ENCODE data around the gene TNS1. TPM values are rescaled to one million over a fixed set of nuclear protein-coding genes. Genes with fewer than 3 reads are reported as not detected.

The TNS1 gene
- total RNA-seq, 1 experiment from 2014 or later = 3.4 TPM

DNA sequence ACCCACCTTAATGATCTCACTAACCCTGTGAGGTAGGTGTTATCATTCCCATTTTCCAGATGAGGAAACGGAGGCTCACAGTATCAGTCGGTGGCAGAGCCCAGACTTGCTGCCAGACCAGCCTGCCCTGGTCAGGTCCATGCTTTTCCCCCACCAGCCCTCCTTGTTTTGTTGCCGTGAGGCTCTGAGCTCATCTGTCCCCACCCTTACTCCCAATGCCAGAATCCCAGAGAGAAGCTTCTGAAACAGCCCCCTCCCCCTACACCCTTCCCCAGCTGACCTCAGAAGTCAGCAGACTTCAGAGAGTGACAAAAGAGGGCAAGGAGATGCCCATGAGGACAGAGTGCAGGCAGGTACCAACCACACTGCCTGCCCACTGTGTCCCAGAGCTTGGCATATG, 20.8 kb upstream of the TNS1 start:
- no peak overlapping the region; a peak in 1 of 5 replicates for H3K4me3 Mint-ChIP-seq
- no peak overlapping the region for H2BK5ac ChIP-seq (ENCODE audit: insufficient read length, low read length)
- H2AK5ac ChIP-seq (ENCODE audit: insufficient read length, low read length) = no peak overlapping the region
- peaks cover 8% of the 10 kb centered on the region for H3K27me3 Mint-ChIP-seq (ENCODE audit: low read depth)
- no peaks in the 10 kb centered on the region for H3K79me2 ChIP-seq (ENCODE audit: insufficient read depth, low read length)
- no peak overlapping the region for H2BK20ac ChIP-seq (ENCODE audit: low read depth, low read length, poor library complexity, severe bottlenecking)
- no peak overlapping the region for H2BK120ac ChIP-seq (ENCODE audit: low read depth, low read length, poor library complexity, severe bottlenecking)
- peak; percentile 11 for DNase-seq
- no peak overlapping the region for H4K5ac ChIP-seq (ENCODE audit: insufficient read length, low read depth, low read length)
- no peak overlapping the region for H3T11ph ChIP-seq (ENCODE audit: low read length)
- no peak overlapping the region for H3K4ac ChIP-seq (ENCODE audit: low read depth, low read length)
- H2BK12ac ChIP-seq (ENCODE audit: insufficient read length, low read depth, low read length) = no peak overlapping the region
- no peak overlapping the region for H2AFZ ChIP-seq (ENCODE audit: low read length)
- H3K79me1 ChIP-seq (ENCODE audit: insufficient read depth, low read depth, low read length, poor library complexity, severe bottlenecking) = no peaks in the 10 kb centered on the region
- no peak overlapping the region for H3K14ac ChIP-seq (ENCODE audit: insufficient read depth, low read length)
- no CpG with 5 or more reads among the region's 3 CpGs for WGBS (ENCODE audit: extremely low coverage, insufficient read length, low lambda C conversion rate)
- no peak overlapping the region for H2BK15ac ChIP-seq (ENCODE audit: low read depth, low read length)
- no peaks in the 10 kb centered on the region for H3K9me3 ChIP-seq (ENCODE audit: control insufficient read depth, low read depth, low read length)
- peaks cover 3% of the 10 kb centered on the region; the same call in 1 of the 2 replicates for H3K4me1 ChIP-seq (ENCODE audit: insufficient read depth, low read length)
- H4K91ac ChIP-seq (ENCODE audit: insufficient read length, low read depth, low read length) = no peak overlapping the region
- H3K27ac ChIP-seq (ENCODE audit: insufficient read length, low read depth, low read length) = no peak overlapping the region
- no peak overlapping the region for H3K18ac ChIP-seq (ENCODE audit: insufficient read length, low read depth, low read length)
- no peak overlapping the region for H3K56ac ChIP-seq (ENCODE audit: insufficient read length, low read depth, low read length)
- peaks cover 23 to 45% of the 10 kb centered on the region in 2 experiments for H3K4me1 Mint-ChIP-seq
- no peak overlapping the region for H3K23ac ChIP-seq (ENCODE audit: insufficient read length, low read depth, low read length)
- no peaks in the 10 kb centered on the region for H3K23me2 ChIP-seq (ENCODE audit: insufficient read length, low read depth, low read length, poor library complexity, severe bottlenecking)
- H3K36me3 Mint-ChIP-seq (ENCODE audit: insufficient read depth in 1 of 3, low read depth in 3 of 3) = no peaks in the 10 kb centered on the region
- H3K27ac Mint-ChIP-seq = no peak overlapping the region
- TF ChIP-seq, protein P1, sequence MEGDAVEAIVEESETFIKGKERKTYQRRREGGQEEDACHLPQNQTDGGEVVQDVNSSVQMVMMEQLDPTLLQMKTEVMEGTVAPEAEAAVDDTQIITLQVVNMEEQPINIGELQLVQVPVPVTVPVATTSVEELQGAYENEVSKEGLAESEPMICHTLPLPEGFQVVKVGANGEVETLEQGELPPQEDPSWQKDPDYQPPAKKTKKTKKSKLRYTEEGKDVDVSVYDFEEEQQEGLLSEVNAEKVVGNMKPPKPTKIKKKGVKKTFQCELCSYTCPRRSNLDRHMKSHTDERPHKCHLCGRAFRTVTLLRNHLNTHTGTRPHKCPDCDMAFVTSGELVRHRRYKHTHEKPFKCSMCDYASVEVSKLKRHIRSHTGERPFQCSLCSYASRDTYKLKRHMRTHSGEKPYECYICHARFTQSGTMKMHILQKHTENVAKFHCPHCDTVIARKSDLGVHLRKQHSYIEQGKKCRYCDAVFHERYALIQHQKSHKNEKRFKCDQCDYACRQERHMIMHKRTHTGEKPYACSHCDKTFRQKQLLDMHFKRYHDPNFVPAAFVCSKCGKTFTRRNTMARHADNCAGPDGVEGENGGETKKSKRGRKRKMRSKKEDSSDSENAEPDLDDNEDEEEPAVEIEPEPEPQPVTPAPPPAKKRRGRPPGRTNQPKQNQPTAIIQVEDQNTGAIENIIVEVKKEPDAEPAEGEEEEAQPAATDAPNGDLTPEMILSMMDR (conservative IDR thresholded peaks at IDR 0.05) = no peak
- H4K8ac ChIP-seq (replicated peaks; ENCODE audit: insufficient read length, low read depth, low read length) = no peak overlapping the region
- H3K9ac ChIP-seq (ENCODE audit: extremely low read depth, insufficient read length, low read length) = no peak overlapping the region
- H3K27me3 ChIP-seq (ENCODE audit: insufficient read depth, low read length) = no peaks in the 10 kb centered on the region
- H4K20me1 ChIP-seq (ENCODE audit: control insufficient read depth, insufficient read depth, insufficient read length) = no peaks in the 10 kb centered on the region
- no peaks in the 10 kb centered on the region for H3K9me3 Mint-ChIP-seq
- H3K4me2 ChIP-seq (ENCODE audit: insufficient read depth, insufficient read length, low read length) = no peak overlapping the region
